WTC11 (cell line): ENCODE measurements around the gene TRIM65. TPM values are rescaled to one million over a fixed set of nuclear protein-coding genes. Genes with fewer than 3 reads are reported as not detected.

ENCODE experiments used
- ATAC-seq: fragments of 200-7000 bp; cut with Tn5 transposase; 2 replicates; pipeline ENCODE4 v1.10.0; 2021; ENCODE audit warnings: mild to moderate bottlenecking, moderate library complexity
- CTCF ChIA-PET: fragments of 300-600 bp; sonication (Branson Sonifier 250); formaldehyde crosslinking; loops from one replicate; lab custom pipeline; 2021; ENCODE audit warnings: antibody characterized with exemption; lab: Charles Lee
- POLR2A ChIA-PET: fragments of 350-600 bp; sonication (Branson Sonifier 250); formaldehyde crosslinking; loops from one replicate; lab custom pipeline; 2021; ENCODE audit warnings: antibody characterized with exemption; lab: Charles Lee
- DNase-seq: peaks from one replicate; pipeline ENCODE4 v3.0.0; 2021; ENCODE audit warnings: low spot score
- H3K27ac Mint-ChIP-seq: 2 replicates; pipeline ENCODE4 v1.8.0; 2021; ENCODE audit warnings: mixed read lengths
- H3K27me3 Mint-ChIP-seq: 2 replicates; pipeline ENCODE4 v1.8.0; 2021; ENCODE audit warnings: low read depth, mild to moderate bottlenecking, moderate library complexity, mixed read lengths
- H3K36me3 Mint-ChIP-seq: 2 replicates; pipeline ENCODE4 v1.8.0; 2021; ENCODE audit warnings: mixed read lengths
- H3K4me1 Mint-ChIP-seq: 2 replicates; pipeline ENCODE4 v1.8.0; 2022; ENCODE audit warnings: mixed read lengths
- H3K4me3 Mint-ChIP-seq: 2 replicates; pipeline ENCODE4 v1.8.0; 2021; ENCODE audit warnings: mild to moderate bottlenecking, moderate library complexity, mixed read lengths
- H3K9me3 Mint-ChIP-seq: 2 replicates; pipeline ENCODE4 v1.8.0; 2021; ENCODE audit warnings: mixed read lengths
- CREM ChIP-seq: sonication (generic); formaldehyde crosslinking; IDR thresholded peaks from 2 replicates; pipeline ENCODE4 v1.8.1; 2022; ENCODE audit warnings: mild to moderate bottlenecking, missing genetic modification reagents, moderate library complexity
- EMX1 ChIP-seq: fragments of 250-450 bp; sonication (Bioruptor Pico); IDR thresholded peaks from 2 replicates; pipeline ENCODE4 v1.8.0; 2021; ENCODE audit warnings: mild to moderate bottlenecking
- ESRRA ChIP-seq: sonication (generic); formaldehyde crosslinking; IDR thresholded peaks from 2 replicates; pipeline ENCODE4 v1.8.1; 2022; ENCODE audit warnings: mild to moderate bottlenecking, missing genetic modification reagents, borderline replicate concordance
- ETV6 ChIP-seq: sonication (generic); formaldehyde crosslinking; IDR thresholded peaks from 2 replicates; pipeline ENCODE4 v1.8.1; 2022; ENCODE audit warnings: mild to moderate bottlenecking, missing genetic modification reagents
- FOXK1 ChIP-seq: sonication (generic); formaldehyde crosslinking; IDR thresholded peaks from 2 replicates; pipeline ENCODE4 v1.8.0; 2022; ENCODE audit warnings: mild to moderate bottlenecking, moderate library complexity, missing genetic modification reagents
- FOXP1 ChIP-seq: sonication (generic); formaldehyde crosslinking; IDR thresholded peaks from 2 replicates; pipeline ENCODE4 v1.8.0; 2022; ENCODE audit warnings: missing genetic modification reagents, mild to moderate bottlenecking, moderate library complexity, borderline replicate concordance
- GABPB1 ChIP-seq: sonication (generic); formaldehyde crosslinking; IDR thresholded peaks from 2 replicates; pipeline ENCODE4 v1.8.1; 2023; ENCODE audit warnings: mild to moderate bottlenecking, missing genetic modification reagents
- HMGA2 ChIP-seq: fragments of 250-450 bp; sonication (Bioruptor Pico); IDR thresholded peaks from 2 replicates; pipeline ENCODE4 v1.4.0; 2021; ENCODE audit warnings: mild to moderate bottlenecking, moderate library complexity
- IRF2 ChIP-seq: sonication (generic); formaldehyde crosslinking; IDR thresholded peaks from 2 replicates; pipeline ENCODE4 v1.8.0; 2022; ENCODE audit warnings: low read depth, missing genetic modification reagents, borderline replicate concordance
- NFATC4 ChIP-seq: fragments of 250-450 bp; sonication (Bioruptor Pico); IDR thresholded peaks from 2 replicates; pipeline ENCODE4 v1.9.0; 2021; ENCODE audit warnings: mild to moderate bottlenecking
- NR1H2 ChIP-seq: sonication (generic); formaldehyde crosslinking; IDR thresholded peaks from 2 replicates; pipeline ENCODE4 v1.9.0; 2021; ENCODE audit warnings: mild to moderate bottlenecking, moderate library complexity, missing genetic modification reagents
- NR3C1 ChIP-seq: sonication (generic); formaldehyde crosslinking; conservative IDR thresholded peaks from 2 replicates; pipeline ENCODE4 v1.8.1; 2023; ENCODE audit warnings: low read depth, mild to moderate bottlenecking, missing genetic modification reagents
- SP1 ChIP-seq: sonication (generic); formaldehyde crosslinking; conservative IDR thresholded peaks from 2 replicates; pipeline ENCODE4 v1.8.1; 2022; ENCODE audit warnings: missing genetic modification reagents
- ZNF219 ChIP-seq: sonication (generic); formaldehyde crosslinking; IDR thresholded peaks from 2 replicates; pipeline ENCODE4 v1.8.0; 2023; ENCODE audit warnings: missing genetic modification reagents, mild to moderate bottlenecking, borderline replicate concordance
- ZNF232 ChIP-seq: sonication (generic); formaldehyde crosslinking; IDR thresholded peaks from 2 replicates; pipeline ENCODE4 v1.8.0; 2022; ENCODE audit warnings: mild to moderate bottlenecking, missing genetic modification reagents
- ZNF263 ChIP-seq: sonication (generic); formaldehyde crosslinking; IDR thresholded peaks from 2 replicates; pipeline ENCODE4 v1.8.1; 2022; ENCODE audit warnings: low read depth, mild to moderate bottlenecking, moderate library complexity, missing genetic modification reagents
- ZNF281 ChIP-seq: sonication (generic); formaldehyde crosslinking; IDR thresholded peaks from 2 replicates; pipeline ENCODE4 v1.8.0; 2023; ENCODE audit warnings: mild to moderate bottlenecking, missing genetic modification reagents
- ZNF425 ChIP-seq: fragments of 250-450 bp; sonication (Bioruptor Pico); conservative IDR thresholded peaks from 2 replicates; pipeline ENCODE4 v1.9.0; 2021; ENCODE audit warnings: mild to moderate bottlenecking
- total RNA-seq: library from RNA; stranded (reverse); gene quantifications from 3 replicates; pipeline ENCODE4 v1.2.3, GENCODE V29; 2021
- TF ChIP-seq, protein P1 (sequence below): sonication (generic); formaldehyde crosslinking; IDR thresholded peaks from 2 replicates; pipeline ENCODE4 v1.8.1; 2023; ENCODE audit warnings: mild to moderate bottlenecking, moderate library complexity, missing genetic modification reagents
- TF ChIP-seq, protein P2 (sequence below): sonication (generic); formaldehyde crosslinking; IDR thresholded peaks from 2 replicates; pipeline ENCODE4 v1.8.1; 2022; ENCODE audit warnings: low read depth, mild to moderate bottlenecking, moderate library complexity, missing genetic modification reagents, borderline replicate concordance
- TF ChIP-seq, protein P3 (sequence below): fragments of 250-450 bp; sonication (Bioruptor Pico); IDR thresholded peaks from 2 replicates; pipeline ENCODE4 v2.1.2; 2022; ENCODE audit warnings: mild to moderate bottlenecking, moderate library complexity
- TF ChIP-seq, protein P4 (sequence below): sonication (generic); formaldehyde crosslinking; conservative IDR thresholded peaks from 2 replicates; pipeline ENCODE4 v1.8.1; 2023; ENCODE audit warnings: mild to moderate bottlenecking, low read depth, missing genetic modification reagents, moderate library complexity

TRIM65 gene
- total RNA-seq, 1 experiment from 2014 or later: 56.4 TPM

GRCh38 chr17:75850928-75851692 is 45.6 kb downstream of the TRIM65 start:
- TF ChIP-seq ZNF425 (CRISPR knock-in tag): no peak
- no peak for TF ChIP-seq IRF2 (CRISPR knock-in tag)
- TF ChIP-seq ESRRA: no peak
- no peak for TF ChIP-seq CREM (CRISPR knock-in tag)
- TF ChIP-seq SP1 (CRISPR knock-in tag): no peak
- TF ChIP-seq GABPB1 (CRISPR knock-in tag): no peak
- no peak for TF ChIP-seq FOXP1
- no peak for TF ChIP-seq ZNF281 (CRISPR knock-in tag)
- TF ChIP-seq, protein P1, sequence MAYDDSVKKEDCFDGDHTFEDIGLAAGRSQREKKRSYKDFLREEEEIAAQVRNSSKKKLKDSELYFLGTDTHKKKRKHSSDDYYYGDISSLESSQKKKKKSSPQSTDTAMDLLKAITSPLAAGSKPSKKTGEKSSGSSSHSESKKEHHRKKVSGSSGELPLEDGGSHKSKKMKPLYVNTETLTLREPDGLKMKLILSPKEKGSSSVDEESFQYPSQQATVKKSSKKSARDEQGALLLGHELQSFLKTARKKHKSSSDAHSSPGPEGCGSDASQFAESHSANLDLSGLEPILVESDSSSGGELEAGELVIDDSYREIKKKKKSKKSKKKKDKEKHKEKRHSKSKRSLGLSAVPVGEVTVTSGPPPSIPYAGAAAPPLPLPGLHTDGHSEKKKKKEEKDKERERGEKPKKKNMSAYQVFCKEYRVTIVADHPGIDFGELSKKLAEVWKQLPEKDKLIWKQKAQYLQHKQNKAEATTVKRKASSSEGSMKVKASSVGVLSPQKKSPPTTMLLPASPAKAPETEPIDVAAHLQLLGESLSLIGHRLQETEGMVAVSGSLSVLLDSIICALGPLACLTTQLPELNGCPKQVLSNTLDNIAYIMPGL (CRISPR knock-in tag): no peak
- TF ChIP-seq ZNF232 (CRISPR knock-in tag): no peak
- no peak for TF ChIP-seq HMGA2 (CRISPR knock-in tag)
- no peak for TF ChIP-seq NR3C1
- TF ChIP-seq ZNF219 (CRISPR knock-in tag): no peak
- TF ChIP-seq, protein P2, sequence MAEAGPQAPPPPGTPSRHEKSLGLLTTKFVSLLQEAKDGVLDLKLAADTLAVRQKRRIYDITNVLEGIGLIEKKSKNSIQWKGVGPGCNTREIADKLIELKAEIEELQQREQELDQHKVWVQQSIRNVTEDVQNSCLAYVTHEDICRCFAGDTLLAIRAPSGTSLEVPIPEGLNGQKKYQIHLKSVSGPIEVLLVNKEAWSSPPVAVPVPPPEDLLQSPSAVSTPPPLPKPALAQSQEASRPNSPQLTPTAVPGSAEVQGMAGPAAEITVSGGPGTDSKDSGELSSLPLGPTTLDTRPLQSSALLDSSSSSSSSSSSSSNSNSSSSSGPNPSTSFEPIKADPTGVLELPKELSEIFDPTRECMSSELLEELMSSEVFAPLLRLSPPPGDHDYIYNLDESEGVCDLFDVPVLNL (CRISPR knock-in tag): no peak
- no peak for TF ChIP-seq ZNF263 (CRISPR knock-in tag)
- no peak for TF ChIP-seq NR1H2
- TF ChIP-seq NFATC4 (CRISPR knock-in tag): no peak
- Mint-ChIP-seq H3K27ac (peak overlapping the region; percentile 41; the same call in 1 of the 2 replicates), H3K36me3 (peaks cover 25% of the 10 kb centered on the region), H3K27me3 (no peaks in the 10 kb centered on the region), H3K4me1 (peaks cover 13% of the 10 kb centered on the region), H3K9me3 (no peaks in the 10 kb centered on the region), H3K4me3 (no peak overlapping the region)
- no peak for ATAC-seq
- POLR2A ChIA-PET: no interaction called here
- no peak for DNase-seq
- CTCF ChIA-PET: interaction anchor here (1.0 to 8.8 kb wide), 4 partner anchors 10 to 22 kb away, joined by 6 to 180 read pairs (median 54); no protein-coding TSS in a partner anchor

- no peaks in the 10 kb centered on the region for H3K9me3 Mint-ChIP-seq
- H3K27me3 Mint-ChIP-seq: no peaks in the 10 kb centered on the region
- ChIA-PET CTCF (interaction anchor here (0.6 to 8.8 kb wide), 6 partner anchors 12 to 66 kb away, joined by 3 to 180 read pairs (median 5); no protein-coding TSS in a partner anchor), POLR2A (interaction anchor here (0.6 kb wide), 1 partner anchor 1394 kb away, joined by 4 read pairs; no protein-coding TSS in a partner anchor)
- peaks cover 32% of the 10 kb centered on the region for H3K36me3 Mint-ChIP-seq
- H3K27ac Mint-ChIP-seq: peak overlapping the region; percentile 64; the same call in 1 of the 2 replicates
- no peak overlapping the region for H3K4me3 Mint-ChIP-seq
- peaks cover 25% of the 10 kb centered on the region for H3K4me1 Mint-ChIP-seq
- ATAC-seq (no peak), DNase-seq (no peak)
- TF ChIP-seq, protein P3, sequence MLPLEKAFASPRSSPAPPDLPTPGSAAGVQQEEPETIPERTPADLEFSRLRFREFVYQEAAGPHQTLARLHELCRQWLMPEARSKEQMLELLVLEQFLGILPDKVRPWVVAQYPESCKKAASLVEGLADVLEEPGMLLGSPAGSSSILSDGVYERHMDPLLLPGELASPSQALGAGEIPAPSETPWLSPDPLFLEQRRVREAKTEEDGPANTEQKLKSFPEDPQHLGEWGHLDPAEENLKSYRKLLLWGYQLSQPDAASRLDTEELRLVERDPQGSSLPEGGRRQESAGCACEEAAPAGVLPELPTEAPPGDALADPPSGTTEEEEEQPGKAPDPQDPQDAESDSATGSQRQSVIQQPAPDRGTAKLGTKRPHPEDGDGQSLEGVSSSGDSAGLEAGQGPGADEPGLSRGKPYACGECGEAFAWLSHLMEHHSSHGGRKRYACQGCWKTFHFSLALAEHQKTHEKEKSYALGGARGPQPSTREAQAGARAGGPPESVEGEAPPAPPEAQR (CRISPR knock-in tag): no peak
- TF ChIP-seq, protein P4, sequence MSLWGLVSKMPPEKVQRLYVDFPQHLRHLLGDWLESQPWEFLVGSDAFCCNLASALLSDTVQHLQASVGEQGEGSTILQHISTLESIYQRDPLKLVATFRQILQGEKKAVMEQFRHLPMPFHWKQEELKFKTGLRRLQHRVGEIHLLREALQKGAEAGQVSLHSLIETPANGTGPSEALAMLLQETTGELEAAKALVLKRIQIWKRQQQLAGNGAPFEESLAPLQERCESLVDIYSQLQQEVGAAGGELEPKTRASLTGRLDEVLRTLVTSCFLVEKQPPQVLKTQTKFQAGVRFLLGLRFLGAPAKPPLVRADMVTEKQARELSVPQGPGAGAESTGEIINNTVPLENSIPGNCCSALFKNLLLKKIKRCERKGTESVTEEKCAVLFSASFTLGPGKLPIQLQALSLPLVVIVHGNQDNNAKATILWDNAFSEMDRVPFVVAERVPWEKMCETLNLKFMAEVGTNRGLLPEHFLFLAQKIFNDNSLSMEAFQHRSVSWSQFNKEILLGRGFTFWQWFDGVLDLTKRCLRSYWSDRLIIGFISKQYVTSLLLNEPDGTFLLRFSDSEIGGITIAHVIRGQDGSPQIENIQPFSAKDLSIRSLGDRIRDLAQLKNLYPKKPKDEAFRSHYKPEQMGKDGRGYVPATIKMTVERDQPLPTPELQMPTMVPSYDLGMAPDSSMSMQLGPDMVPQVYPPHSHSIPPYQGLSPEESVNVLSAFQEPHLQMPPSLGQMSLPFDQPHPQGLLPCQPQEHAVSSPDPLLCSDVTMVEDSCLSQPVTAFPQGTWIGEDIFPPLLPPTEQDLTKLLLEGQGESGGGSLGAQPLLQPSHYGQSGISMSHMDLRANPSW (CRISPR knock-in tag): no peak
- no peak for TF ChIP-seq EMX1 (CRISPR knock-in tag)
- no peak for TF ChIP-seq FOXK1 (CRISPR knock-in tag)
- TF ChIP-seq ETV6 (CRISPR knock-in tag): no peak
These were observed 47.0 kb downstream of the TRIM65 start for GRCh38 chr17:75849724-75850123.
